ENCODE measurements around the gene RPP40.

GRCh38 chr6:5034328-5034727 lies 30.5 kb upstream of the RPP40 start:
- TF ChIP-seq EZH2phosphoT487 (IDR thresholded peaks at IDR 0.05; ENCODE audit: borderline replicate concordance, low read length) (no peak), CTCF (conservative IDR thresholded peaks at IDR 0.05; ENCODE audit: low read depth, low read length) (no peak)

Measured in PC-3 (cell line).